Neural cell (in vitro differentiated cells): ENCODE data around the gene VPS26B.

ENCODE experiments used
- CTCF ChIP-seq: fragments of 450-650 bp; IDR thresholded peaks from 2 replicates; pipeline ENCODE4 v1.5.1; 2014; ENCODE audit warnings: antibody characterized with exemption, mild to moderate bottlenecking, moderate library complexity; ENCODE audit not compliant: poor library complexity, severe bottlenecking
- EZH2 ChIP-seq: fragments of 200-600, 300-800 bp; shearing (Covaris generic), sonication (generic); IDR thresholded peaks from 2 replicates; pipeline ENCODE4 v1.6.1; 2014; ENCODE audit warnings: antibody characterized with exemption, low read length, borderline replicate concordance, mild to moderate bottlenecking; ENCODE audit not compliant: insufficient read depth, poor library complexity, severe bottlenecking
- REST ChIP-seq: IDR thresholded peaks from 2 replicates; pipeline ENCODE4 v1.6.1; 2012; ENCODE audit warnings: borderline replicate concordance

DNA sequence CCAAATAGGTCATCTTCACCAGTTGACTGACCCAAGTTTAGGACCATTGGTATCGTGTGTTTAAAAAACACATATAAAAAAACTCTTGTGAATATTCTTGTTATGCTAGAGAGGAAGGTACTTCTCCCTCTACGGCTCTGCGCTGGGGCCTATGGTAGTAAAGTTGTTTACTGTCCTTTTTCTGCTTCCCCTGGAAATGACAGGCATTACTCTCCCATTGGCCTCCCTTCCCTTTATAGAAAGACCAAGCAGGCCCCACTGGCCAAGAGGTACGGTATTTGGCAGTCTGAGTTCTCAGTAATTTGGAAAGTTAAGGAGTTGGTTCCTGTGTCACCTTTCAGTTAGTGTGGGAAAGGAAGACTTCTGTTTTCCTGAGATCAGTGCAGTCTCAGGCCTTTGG, 22.2 kb downstream of the VPS26B start:
- TF ChIP-seq CTCF (no peak), REST (no peak), EZH2 (no peak)
